ENCODE measurements around the gene MICAL2.

The MICAL2 gene

GRCh38 chr11:12185914-12186313, 75.5 kb downstream of the MICAL2 start:
- Mint-ChIP-seq H3K9me3 (no peaks in the 10 kb centered on the region), H3K27ac (no peak overlapping the region), H3K4me3 (no peak overlapping the region), H3K27me3 (peaks cover 0 to 18% of the 10 kb centered on the region in 2 donors), H3K36me3 (no peaks in the 10 kb centered on the region), H3K4me1 (peaks cover 13 to 25% of the 10 kb centered on the region in 2 donors)
- ATAC-seq (replicated peaks) (no peak), DNase-seq (no peak)

GRCh38 chr11:12186701-12187100, 76.3 kb downstream of the MICAL2 start:
- Mint-ChIP-seq H3K9me3 (no peaks in the 10 kb centered on the region), H3K27ac (no peak overlapping the region), H3K36me3 (peaks cover 0 to 2% of the 10 kb centered on the region in 2 donors), H3K4me3 (no peak overlapping the region), H3K4me1 (peaks cover 13 to 25% of the 10 kb centered on the region in 2 donors), H3K27me3 (peaks cover 0 to 18% of the 10 kb centered on the region in 2 donors)
- no peak for ATAC-seq (replicated peaks)
- no peak for DNase-seq

GRCh38 chr11:12187399-12187798, 77.0 kb downstream of the MICAL2 start:
- DNase-seq = no peak
- no peaks in the 10 kb centered on the region for H3K9me3 Mint-ChIP-seq
- H3K36me3 Mint-ChIP-seq = peaks cover 0 to 2% of the 10 kb centered on the region in 2 donors

GRCh38 chr11:12188548-12189317, 78.3 kb downstream of the MICAL2 start:
- H3K4me3 Mint-ChIP-seq = peak overlapping the region in 1 of 2 donors; percentile 8
- no peaks in the 10 kb centered on the region for H3K9me3 Mint-ChIP-seq
- peaks cover 6 to 18% of the 10 kb centered on the region in 2 donors for H3K27me3 Mint-ChIP-seq
- DNase-seq (no peak), ATAC-seq (replicated peaks) (peak; percentile 93 to 96)
- peaks cover 0 to 2% of the 10 kb centered on the region in 2 donors for H3K36me3 Mint-ChIP-seq
- peaks cover 13 to 25% of the 10 kb centered on the region in 2 donors for H3K4me1 Mint-ChIP-seq
- H3K27ac Mint-ChIP-seq = peak overlapping the region; percentile 82

More at GRCh38 chr11:12187399-12187798, 77.0 kb downstream of the MICAL2 start:
- Mint-ChIP-seq H3K4me3 (no peak overlapping the region), H3K27ac (no peak overlapping the region), H3K27me3 (peaks cover 0 to 18% of the 10 kb centered on the region in 2 donors), H3K4me1 (peaks cover 13 to 25% of the 10 kb centered on the region in 2 donors)
- ATAC-seq (replicated peaks) = no peak

GRCh38 chr11:12189543-12190235, 79.3 kb downstream of the MICAL2 start:
- DNase-seq = no peak
- Mint-ChIP-seq H3K9me3 (no peaks in the 10 kb centered on the region), H3K36me3 (peaks cover 0 to 2% of the 10 kb centered on the region in 2 donors), H3K27me3 (peaks cover 6 to 18% of the 10 kb centered on the region in 2 donors), H3K27ac (no peak overlapping the region), H3K4me3 (no peak overlapping the region), H3K4me1 (peaks cover 13 to 25% of the 10 kb centered on the region in 2 donors)
- ATAC-seq (replicated peaks) = peak in 1 of 2 donors; percentile 29

- peaks cover 0 to 2% of the 10 kb centered on the region in 2 donors for H3K36me3 Mint-ChIP-seq
- DNase-seq (no peak), ATAC-seq (replicated peaks) (no peak)
- no peak overlapping the region for H3K4me3 Mint-ChIP-seq
- H3K9me3 Mint-ChIP-seq = no peaks in the 10 kb centered on the region
- no peak overlapping the region for H3K27ac Mint-ChIP-seq
- peaks cover 13 to 25% of the 10 kb centered on the region in 2 donors for H3K4me1 Mint-ChIP-seq
- H3K27me3 Mint-ChIP-seq = peaks cover 6 to 14% of the 10 kb centered on the region in 2 donors
Observed at GRCh38 chr11:12190511-12190910, 80.1 kb downstream of the MICAL2 start.

- H3K36me3 Mint-ChIP-seq = peaks cover 0 to 2% of the 10 kb centered on the region in 2 donors
- no peak overlapping the region for H3K27ac Mint-ChIP-seq
- H3K4me3 Mint-ChIP-seq = no peak overlapping the region
- peaks cover 13 to 25% of the 10 kb centered on the region in 2 donors for H3K4me1 Mint-ChIP-seq
- H3K9me3 Mint-ChIP-seq = no peaks in the 10 kb centered on the region
- ATAC-seq (replicated peaks) (no peak), DNase-seq (no peak)
- peaks cover 0 to 6% of the 10 kb centered on the region in 2 donors for H3K27me3 Mint-ChIP-seq
Observed at GRCh38 chr11:12192794-12193514, 82.6 kb downstream of the MICAL2 start.

- Mint-ChIP-seq H3K27me3 (peaks cover 0 to 6% of the 10 kb centered on the region in 2 donors), H3K36me3 (peaks cover 0 to 2% of the 10 kb centered on the region in 2 donors), H3K4me1 (peaks cover 9 to 19% of the 10 kb centered on the region in 2 donors), H3K9me3 (no peaks in the 10 kb centered on the region), H3K27ac (no peak overlapping the region), H3K4me3 (no peak overlapping the region)
- no peak for ATAC-seq (replicated peaks)
- DNase-seq = no peak
Observed at GRCh38 chr11:12193515-12194336, 83.3 kb downstream of the MICAL2 start.

GRCh38 chr11:12195768-12196167, 85.4 kb downstream of the MICAL2 start:
- ATAC-seq (replicated peaks) (no peak), DNase-seq (no peak)
- H3K9me3 Mint-ChIP-seq = no peaks in the 10 kb centered on the region
- H3K27ac Mint-ChIP-seq = no peak overlapping the region
- H3K4me1 Mint-ChIP-seq = no peaks in the 10 kb centered on the region
- H3K27me3 Mint-ChIP-seq = peaks cover 0 to 6% of the 10 kb centered on the region in 2 donors
- no peak overlapping the region for H3K4me3 Mint-ChIP-seq
- peaks cover 0 to 2% of the 10 kb centered on the region in 2 donors for H3K36me3 Mint-ChIP-seq

GRCh38 chr11:12196308-12196707, 85.9 kb downstream of the MICAL2 start:
- peaks cover 0 to 2% of the 10 kb centered on the region in 2 donors for H3K36me3 Mint-ChIP-seq
- H3K4me3 Mint-ChIP-seq = no peak overlapping the region
- peaks cover 0 to 6% of the 10 kb centered on the region in 2 donors for H3K27me3 Mint-ChIP-seq
- no peaks in the 10 kb centered on the region for H3K4me1 Mint-ChIP-seq
- H3K9me3 Mint-ChIP-seq = no peaks in the 10 kb centered on the region
- H3K27ac Mint-ChIP-seq = no peak overlapping the region
- DNase-seq = no peak
- ATAC-seq (replicated peaks) = no peak

GRCh38 chr11:12196872-12197271, 86.5 kb downstream of the MICAL2 start:
- Mint-ChIP-seq H3K27ac (no peak overlapping the region), H3K9me3 (no peaks in the 10 kb centered on the region), H3K27me3 (peaks cover 0 to 6% of the 10 kb centered on the region in 2 donors), H3K36me3 (no peaks in the 10 kb centered on the region), H3K4me3 (no peak overlapping the region), H3K4me1 (no peaks in the 10 kb centered on the region)
- no peak for DNase-seq
- ATAC-seq (replicated peaks) = no peak

- Mint-ChIP-seq H3K9me3 (peaks cover 0 to 3% of the 10 kb centered on the region in 2 donors), H3K36me3 (no peaks in the 10 kb centered on the region), H3K4me3 (no peak overlapping the region), H3K27ac (no peak overlapping the region), H3K27me3 (peaks cover 0 to 8% of the 10 kb centered on the region in 2 donors), H3K4me1 (no peaks in the 10 kb centered on the region)
- no peak for ATAC-seq (replicated peaks)
- no peak for DNase-seq
Observed at GRCh38 chr11:12198251-12199222, 88.1 kb downstream of the MICAL2 start.
